HUES6 (cell line): ENCODE results near the gene GPR21.
A peak's percentile ranks its signal among the peaks of the same experiment; 100 is the strongest.

Experiments used
- H3K27ac ChIP-seq: 2 replicates; pipeline ENCODE4 v1.7.0; 2013; ENCODE audit warnings: low read depth, mild to moderate bottlenecking, low read length, inconsistent platforms
- H3K27me3 ChIP-seq: 2 replicates; pipeline ENCODE4 v1.6.1; 2013; ENCODE audit warnings: low read length; ENCODE audit not compliant: control insufficient read depth, insufficient read depth
- H3K36me3 ChIP-seq: 2 replicates; pipeline ENCODE4 v1.6.1; 2013; ENCODE audit warnings: low read length; ENCODE audit not compliant: control insufficient read depth, insufficient read depth
- H3K4me1 ChIP-seq: 2 replicates; pipeline ENCODE4 v1.6.1; 2013; ENCODE audit warnings: low read length; ENCODE audit not compliant: control insufficient read depth, insufficient read depth
- H3K4me3 ChIP-seq: 2 replicates; pipeline ENCODE4 v1.5.1; 2013; ENCODE audit warnings: low read depth, low read length
- H3K9ac ChIP-seq: one replicate; pipeline ENCODE4 v1.6.1; 2013; ENCODE audit warnings: mild to moderate bottlenecking, low read length
- H3K9me3 ChIP-seq: 2 replicates; pipeline ENCODE4 v1.6.1; 2013; ENCODE audit warnings: low read depth, low read length; ENCODE audit not compliant: control insufficient read depth, insufficient read depth

Gene GPR21

DNA sequence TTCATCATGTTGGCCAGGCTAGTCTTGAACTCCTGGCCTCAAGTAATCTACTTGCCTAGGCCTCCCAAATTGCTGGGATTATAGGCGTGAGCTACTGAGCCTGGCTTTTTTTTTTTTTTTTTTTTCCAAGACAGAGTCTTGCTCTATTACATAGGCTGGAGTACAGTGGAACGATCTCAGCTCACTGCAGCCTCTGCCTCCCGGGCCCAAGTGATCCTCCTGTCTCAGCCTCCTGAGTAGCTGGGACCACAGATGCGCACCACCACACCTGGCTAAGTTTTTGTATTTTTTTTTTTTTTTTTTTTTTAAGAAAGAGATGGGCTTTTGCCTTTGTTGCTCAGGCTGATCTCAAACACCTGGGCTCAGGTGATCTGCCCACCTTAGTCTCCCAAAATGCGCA, 26.2 kb upstream of the GPR21 start:
- no peak overlapping the region for H3K9ac ChIP-seq
- no peaks in the 10 kb centered on the region for H3K4me1 ChIP-seq
- no peak overlapping the region for H3K27ac ChIP-seq
- no peaks in the 10 kb centered on the region for H3K9me3 ChIP-seq
- H3K4me3 ChIP-seq: no peak overlapping the region
- peaks cover 33% of the 10 kb centered on the region for H3K36me3 ChIP-seq
- no peaks in the 10 kb centered on the region for H3K27me3 ChIP-seq

DNA sequence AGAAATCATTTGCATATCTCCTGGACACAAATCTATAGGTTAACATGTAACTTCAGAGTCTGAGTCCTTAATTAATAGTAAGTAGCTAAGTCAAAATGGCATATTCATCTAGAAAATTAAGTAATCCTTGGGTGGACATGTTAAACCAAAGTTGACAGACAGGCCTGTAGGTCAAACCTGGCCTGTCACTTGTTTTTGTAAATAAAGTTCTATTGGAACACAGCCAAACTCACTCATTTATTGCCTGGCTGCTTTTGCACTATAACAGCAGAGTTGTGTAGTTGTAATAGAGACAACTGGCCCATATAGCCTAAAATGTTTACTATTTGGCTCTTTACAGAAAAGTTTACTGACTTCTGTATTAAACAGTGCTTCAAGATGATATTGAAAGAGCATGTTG, 24.6 kb upstream of the GPR21 start:
- Histone ChIP-seq H3K27ac (no peak overlapping the region), H3K9ac (no peak overlapping the region), H3K4me3 (no peak overlapping the region), H3K36me3 (peaks cover 44% of the 10 kb centered on the region), H3K9me3 (no peaks in the 10 kb centered on the region), H3K4me1 (no peaks in the 10 kb centered on the region), H3K27me3 (no peaks in the 10 kb centered on the region)

DNA sequence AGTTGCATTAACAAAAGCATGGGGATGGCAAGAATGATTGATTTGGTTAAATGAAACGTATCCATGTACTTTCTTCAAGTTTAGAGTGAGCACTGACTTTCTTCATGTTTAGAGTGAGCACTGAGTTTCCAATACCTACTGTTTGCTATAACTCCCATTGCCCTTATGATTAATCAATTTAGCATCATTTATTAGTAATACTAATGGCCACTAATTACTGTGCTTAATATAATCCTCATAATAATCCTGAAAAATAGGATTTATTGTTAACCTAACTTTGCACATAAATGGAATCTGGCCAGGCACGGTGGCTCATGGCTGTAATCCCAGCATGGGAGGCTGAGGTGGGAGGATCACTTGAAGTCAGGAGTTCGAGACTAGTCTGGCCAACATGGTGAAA, 22.1 kb upstream of the GPR21 start:
- peaks cover 57% of the 10 kb centered on the region for H3K36me3 ChIP-seq
- H3K9me3 ChIP-seq: no peaks in the 10 kb centered on the region
- no peaks in the 10 kb centered on the region for H3K27me3 ChIP-seq
- H3K9ac ChIP-seq: no peak overlapping the region
- no peak overlapping the region for H3K27ac ChIP-seq
- no peak overlapping the region for H3K4me3 ChIP-seq
- no peaks in the 10 kb centered on the region for H3K4me1 ChIP-seq

DNA sequence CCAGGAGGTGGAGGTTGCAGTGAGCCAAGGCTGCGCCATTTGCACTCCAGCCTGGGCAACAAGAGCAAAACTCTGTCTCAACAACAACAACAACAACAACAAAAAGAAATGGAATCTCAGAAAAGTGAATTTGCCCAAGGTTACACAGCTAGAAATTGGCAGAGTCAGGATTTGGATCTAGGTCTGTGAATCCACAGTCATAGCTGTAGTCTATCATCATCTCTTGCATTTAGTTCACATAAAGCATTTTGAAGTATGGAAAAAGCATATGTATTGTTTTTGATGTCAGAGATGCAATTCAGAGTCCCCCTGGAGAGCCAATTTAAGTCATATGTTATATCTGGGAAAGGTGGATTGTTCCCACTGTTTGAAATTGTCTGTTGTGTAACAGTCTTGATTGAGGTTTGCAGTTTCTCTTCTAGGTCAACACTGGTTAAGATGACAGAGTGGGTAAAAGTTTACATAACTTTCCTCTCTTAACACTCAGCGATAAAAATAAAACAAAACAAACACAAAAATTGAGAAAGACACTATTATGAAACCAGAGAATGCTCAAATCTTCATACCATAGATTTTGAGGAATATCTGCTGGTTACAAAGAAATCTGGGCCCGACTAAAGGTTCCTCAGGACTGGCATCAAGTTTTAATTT, 21.5 kb upstream of the GPR21 start:
- no peak overlapping the region for H3K9ac ChIP-seq
- no peaks in the 10 kb centered on the region for H3K4me1 ChIP-seq
- H3K4me3 ChIP-seq: no peak overlapping the region
- H3K27ac ChIP-seq: no peak overlapping the region
- H3K9me3 ChIP-seq: no peaks in the 10 kb centered on the region
- H3K36me3 ChIP-seq: peaks cover 63% of the 10 kb centered on the region
- no peaks in the 10 kb centered on the region for H3K27me3 ChIP-seq

DNA sequence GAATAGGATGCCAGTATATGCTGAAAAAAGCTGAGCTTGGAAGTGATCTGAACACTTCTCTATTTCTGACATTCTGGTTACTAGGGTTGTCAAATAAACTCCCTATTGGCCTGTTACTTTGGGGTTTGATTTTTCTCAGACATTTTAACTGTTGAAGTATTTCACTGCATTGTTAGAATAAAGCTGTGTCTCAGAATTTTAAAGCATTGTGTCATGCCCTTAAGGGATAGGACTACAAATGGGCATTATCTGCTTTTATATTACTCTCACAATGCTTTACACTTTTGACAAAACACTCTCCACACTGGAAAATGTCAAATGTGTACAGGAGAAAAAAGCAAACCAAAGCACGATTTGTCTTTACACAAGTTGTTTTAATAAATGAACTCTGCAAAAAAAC, 16.8 kb upstream of the GPR21 start:
- no peak overlapping the region for H3K9ac ChIP-seq
- H3K27ac ChIP-seq: no peak overlapping the region
- H3K9me3 ChIP-seq: no peaks in the 10 kb centered on the region
- H3K4me3 ChIP-seq: no peak overlapping the region
- peaks cover 79% of the 10 kb centered on the region for H3K36me3 ChIP-seq
- H3K27me3 ChIP-seq: no peaks in the 10 kb centered on the region
- no peaks in the 10 kb centered on the region for H3K4me1 ChIP-seq

DNA sequence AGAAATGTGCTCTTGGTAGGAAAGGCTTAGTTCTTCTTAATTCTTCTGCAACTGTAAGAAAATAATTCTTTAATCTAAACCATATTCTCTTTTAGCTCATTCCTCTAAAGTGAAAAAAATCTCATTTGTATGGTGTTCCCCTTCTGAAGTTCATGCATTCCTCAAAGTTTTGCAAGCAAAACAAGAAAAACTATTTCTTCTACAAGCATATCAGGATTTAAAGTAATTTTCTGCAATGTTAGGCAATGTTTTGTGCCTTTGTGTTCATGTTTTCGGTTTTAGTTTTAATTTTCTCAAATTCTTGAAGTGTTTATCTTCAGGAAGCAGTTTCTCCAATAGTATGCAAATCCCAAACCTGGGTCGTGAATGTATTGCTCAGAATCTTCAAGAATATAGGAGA, 12.7 kb upstream of the GPR21 start:
- Histone ChIP-seq H3K4me3 (no peak overlapping the region), H3K4me1 (no peaks in the 10 kb centered on the region), H3K27ac (no peak overlapping the region), H3K27me3 (no peaks in the 10 kb centered on the region), H3K36me3 (peaks cover 58% of the 10 kb centered on the region), H3K9ac (no peak overlapping the region), H3K9me3 (no peaks in the 10 kb centered on the region)

DNA sequence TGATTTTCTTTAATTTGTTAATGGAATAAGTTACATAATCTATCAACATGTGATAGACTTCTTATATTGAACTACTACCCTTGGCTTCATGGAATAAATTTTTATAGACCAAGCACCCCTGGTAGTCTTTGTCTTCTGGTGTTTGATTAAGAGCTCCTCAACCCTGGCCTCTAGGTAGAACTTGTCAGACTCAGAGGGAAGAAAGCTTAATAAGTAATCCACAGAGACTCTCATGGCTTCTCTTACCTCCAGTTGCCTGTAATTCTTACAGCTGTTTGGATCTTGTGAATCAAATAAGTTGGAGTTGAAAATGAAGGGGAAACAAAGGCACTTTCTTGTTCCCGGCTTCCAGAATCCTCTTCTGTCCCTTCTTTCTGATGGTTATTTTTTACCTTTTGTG, 7.0 kb upstream of the GPR21 start:
- Histone ChIP-seq H3K27me3 (no peaks in the 10 kb centered on the region), H3K9ac (no peak overlapping the region), H3K36me3 (peaks cover 32% of the 10 kb centered on the region), H3K4me3 (no peak overlapping the region), H3K4me1 (no peaks in the 10 kb centered on the region), H3K27ac (0 out of 2 replicates have a peak overlapping the region, but pooled peaks have one; percentile 38), H3K9me3 (no peaks in the 10 kb centered on the region)

DNA sequence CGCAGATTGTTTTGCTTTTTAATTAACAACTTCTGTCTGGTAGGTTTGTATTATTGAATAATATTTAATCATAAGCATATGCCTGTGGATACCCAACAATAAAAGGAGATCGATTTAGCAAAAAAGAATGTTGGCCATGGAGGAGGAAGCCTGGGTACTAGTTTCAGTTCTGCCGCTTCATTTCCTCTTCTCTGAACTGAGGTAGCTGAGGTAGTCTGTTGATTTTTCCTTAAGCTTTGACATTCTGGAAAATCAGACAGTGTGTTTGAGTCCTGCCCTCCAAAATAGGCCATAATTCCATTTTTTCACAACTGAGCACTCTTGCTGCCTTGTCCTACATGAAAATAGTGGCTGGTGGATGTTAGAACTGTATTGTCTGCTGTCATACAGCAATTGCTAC, 6.0 kb upstream of the GPR21 start:
- Histone ChIP-seq H3K27ac (no peak overlapping the region), H3K36me3 (peaks cover 23% of the 10 kb centered on the region), H3K9ac (no peak overlapping the region), H3K4me3 (no peak overlapping the region), H3K4me1 (no peaks in the 10 kb centered on the region), H3K9me3 (no peaks in the 10 kb centered on the region), H3K27me3 (no peaks in the 10 kb centered on the region)

DNA sequence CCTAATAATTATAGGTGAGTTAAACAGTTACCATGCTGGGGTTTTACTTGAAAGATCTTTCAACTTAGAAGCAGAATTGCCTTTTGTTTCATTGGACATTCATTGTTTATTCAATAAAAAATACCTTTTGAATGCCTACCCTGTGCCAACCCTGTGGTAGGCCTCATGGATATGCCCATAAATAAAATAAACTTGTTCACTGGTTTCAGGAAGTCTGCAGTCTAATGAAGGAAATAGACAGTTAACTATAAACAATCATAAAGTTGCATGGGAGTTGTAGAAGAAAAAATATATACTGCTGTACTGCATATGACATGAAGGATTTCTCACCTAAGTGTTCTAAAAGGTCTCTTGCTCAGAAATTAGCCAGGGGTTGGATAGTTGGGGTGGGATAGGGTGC, 5.3 kb upstream of the GPR21 start:
- no peak overlapping the region for H3K27ac ChIP-seq
- peaks cover under 1% of the 10 kb centered on the region; the same call in 1 of the 2 replicates for H3K4me1 ChIP-seq
- no peak overlapping the region for H3K9ac ChIP-seq
- no peaks in the 10 kb centered on the region for H3K9me3 ChIP-seq
- no peaks in the 10 kb centered on the region for H3K27me3 ChIP-seq
- H3K4me3 ChIP-seq: no peak overlapping the region
- H3K36me3 ChIP-seq: peaks cover 18% of the 10 kb centered on the region

DNA sequence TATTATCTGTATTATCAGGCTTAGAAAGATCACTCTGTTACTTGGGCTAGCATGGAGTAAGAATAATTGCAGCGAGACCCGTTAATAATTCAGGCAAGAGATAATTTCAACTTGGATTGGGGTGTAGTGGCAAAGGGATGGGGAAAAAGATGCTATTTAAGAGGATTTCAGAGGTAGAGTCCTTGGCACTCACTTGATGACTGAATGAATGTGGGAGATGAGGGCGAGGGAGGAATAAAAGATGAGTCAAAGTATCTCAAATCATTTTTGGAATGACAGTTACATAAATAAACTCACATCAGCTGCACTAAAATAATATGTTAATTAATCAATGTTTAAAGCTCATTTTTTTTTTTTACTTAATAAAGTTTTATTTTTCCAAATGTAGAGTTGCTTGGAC, 4.5 kb upstream of the GPR21 start:
- H3K9me3 ChIP-seq: no peaks in the 10 kb centered on the region
- H3K4me1 ChIP-seq: peaks cover 3% of the 10 kb centered on the region; the same call in 1 of the 2 replicates
- H3K27me3 ChIP-seq: no peaks in the 10 kb centered on the region
- H3K36me3 ChIP-seq: peaks cover 16% of the 10 kb centered on the region
- no peak overlapping the region for H3K27ac ChIP-seq
- H3K9ac ChIP-seq: no peak overlapping the region
- no peak overlapping the region for H3K4me3 ChIP-seq

DNA sequence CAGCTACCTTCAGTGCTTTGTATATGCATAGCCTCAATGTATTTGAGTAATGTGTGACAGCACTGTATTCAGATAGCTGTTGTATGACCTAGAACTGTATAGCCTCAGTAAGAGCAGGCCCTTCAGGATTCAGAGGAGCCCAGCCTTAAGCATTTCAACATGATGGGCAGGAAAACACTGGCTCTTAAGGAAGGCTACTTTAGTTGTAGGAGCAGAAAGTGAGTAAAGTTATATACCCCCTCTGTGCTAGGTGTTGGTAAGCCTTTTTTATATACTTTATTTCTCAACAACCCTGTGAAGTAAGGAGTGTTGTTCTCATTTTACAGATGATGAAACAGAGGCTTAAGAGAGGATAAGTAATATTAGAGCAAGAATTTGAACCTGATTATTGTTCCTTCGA, 1.5 kb upstream of the GPR21 start:
- Histone ChIP-seq H3K27me3 (no peaks in the 10 kb centered on the region), H3K9me3 (no peaks in the 10 kb centered on the region), H3K4me3 (no peak overlapping the region), H3K36me3 (peaks cover 22% of the 10 kb centered on the region), H3K9ac (no peak overlapping the region), H3K4me1 (peaks cover 3% of the 10 kb centered on the region; the same call in 1 of the 2 replicates), H3K27ac (no peak overlapping the region)
